ENCODE results near the gene AKR7A3. TPM values are rescaled to one million over a fixed set of nuclear protein-coding genes. Genes with fewer than 3 reads are reported as not detected.

AKR7A3 gene
- total and polyA plus RNA-seq, 11 donors: 0.12 to 0.36 (median 0.20) TPM; not detected in 5

- no peak overlapping the region for H3K4me3 ChIP-seq
- peaks cover 0 to 18% (median 14%) of the 10 kb centered on the region in 9 donors for H3K36me3 ChIP-seq
- no peaks in the 10 kb centered on the region for H3K9me3 ChIP-seq
- H3K27ac ChIP-seq: no peak overlapping the region
- H3K27me3 ChIP-seq: no peaks in the 10 kb centered on the region
- intact Hi-C loops (cut with DNase I): loop anchor here in 1 of 10 donors (10.0 kb wide), 1 partner anchor 409 kb away; the partner anchor contains the start of gene ALDH4A1
- no peak for ATAC-seq
- DNase-seq: no peak
- 89 to 92% (median 91%) methylated on average over 9 to 10 of the region's 10 CpGs for WGBS, 4 donors
- peaks cover 0 to 35% (median 20%) of the 10 kb centered on the region in 12 donors for H3K4me1 ChIP-seq
- no peak for TF ChIP-seq POLR2A (IDR thresholded peaks at IDR 0.05)
- TF ChIP-seq CTCF (IDR thresholded peaks at IDR 0.05): no peak
Observed at GRCh38 chr1:19313961-19314882, 25.7 kb upstream of the AKR7A3 start.

- intact Hi-C loops (cut with DNase I): loop anchor here in 1 of 10 donors (10.0 kb wide), 1 partner anchor 409 kb away; the partner anchor contains the start of gene ALDH4A1
- WGBS, 4 donors: 86 to 91% (median 88%) methylated on average over 4 of the region's 4 CpGs
- TF ChIP-seq CTCF (IDR thresholded peaks at IDR 0.05) (no peak), POLR2A (IDR thresholded peaks at IDR 0.05) (no peak)
- Histone ChIP-seq H3K27me3 (no peaks in the 10 kb centered on the region), H3K4me1 (peaks cover 0 to 35% (median 20%) of the 10 kb centered on the region in 12 donors), H3K9me3 (no peaks in the 10 kb centered on the region), H3K4me3 (no peak overlapping the region), H3K27ac (no peak overlapping the region), H3K36me3 (peaks cover 0 to 12% (median 10%) of the 10 kb centered on the region in 9 donors)
- no peak for DNase-seq
- no peak for ATAC-seq
Observed at GRCh38 chr1:19313636-19313959, 25.0 kb upstream of the AKR7A3 start.

- peak overlapping the region; percentile 59 to 97 (median 90) for H3K4me3 ChIP-seq
- no peaks in the 10 kb centered on the region for H3K9me3 ChIP-seq
- peaks cover 0 to 35% (median 20%) of the 10 kb centered on the region in 12 donors for H3K4me1 ChIP-seq
- intact Hi-C loops (cut with DNase I): loop anchor here in 1 of 10 donors (10.0 kb wide), 1 partner anchor 408 kb away; the partner anchor contains the start of gene ALDH4A1
- H3K36me3 ChIP-seq: peaks cover 0 to 13% (median 9%) of the 10 kb centered on the region in 9 donors
- TF ChIP-seq POLR2A (IDR thresholded peaks at IDR 0.05): no peak
- TF ChIP-seq CTCF (IDR thresholded peaks at IDR 0.05): no peak
- DNase-seq: no peak
- H3K27me3 ChIP-seq: no peaks in the 10 kb centered on the region
- ATAC-seq: no peak
- peak overlapping the region in 11 of 12 donors; percentile 80 to 95 (median 93) for H3K27ac ChIP-seq
- 36 to 42% (median 37%) methylated on average over 19 to 20 of the region's 20 CpGs for WGBS, 4 donors
Observed at GRCh38 chr1:19312782-19313635, 24.4 kb upstream of the AKR7A3 start.
